CD4-positive, alpha-beta T cell (primary cell): ENCODE measurements around the gene TMEM129. TPM values are rescaled to one million over a fixed set of nuclear protein-coding genes. Genes with fewer than 3 reads are reported as not detected.

Experiments used
- ATAC-seq: fragments of 200-7000 bp; cut with Tn5 transposase; one replicate; pipeline ENCODE4 v1.10.0; 2022; ENCODE audit warnings: mild to moderate bottlenecking; ENCODE audit not compliant: poor library complexity
- CTCF ChIA-PET: fragments of 350-600 bp; sonication (Branson Sonifier 250); formaldehyde crosslinking; loops from one replicate; lab custom pipeline; 2021; ENCODE audit warnings: antibody characterized with exemption, inconsistent platforms; lab: Charles Lee
- POLR2A ChIA-PET: fragments of 350-600 bp; sonication (Branson Sonifier 250); formaldehyde crosslinking; loops from one replicate; lab custom pipeline; 2021; ENCODE audit warnings: antibody characterized with exemption, inconsistent platforms; lab: Charles Lee
- DNase-seq, 14 experiments: peaks; one replicate each; pipeline ENCODE4 v3.0.0-alpha.2; 2013 to 2020; ENCODE audit warnings: mixed read lengths in 2 of 14
- H3K27ac ChIP-seq, 2 donors: one replicate each; pipeline versions ENCODE4 v1.5.1 to v1.7.0; 2013; ENCODE audit warnings: low read length in 2 of 2, low read depth in 1 of 2, mild to moderate bottlenecking in 1 of 2
- H3K27me3 ChIP-seq, 2 experiments: 1 replicate in 1 of 2; 2 replicates in 1 of 2; pipeline versions ENCODE4 v1.6.1 to v1.7.0; 2013; ENCODE audit warnings: low read length in 2 of 2, control low read depth in 1 of 2, mild to moderate bottlenecking in 1 of 2, moderate library complexity in 1 of 2; ENCODE audit not compliant: insufficient read depth in 2 of 2, control insufficient read depth in 1 of 2
- H3K36me3 ChIP-seq: one replicate; pipeline ENCODE4 v1.6.1; 2013; ENCODE audit warnings: low read length, control low read depth; ENCODE audit not compliant: insufficient read depth
- H3K4me1 ChIP-seq: one replicate; pipeline ENCODE4 v1.6.1; 2013; ENCODE audit warnings: low read length, control low read depth; ENCODE audit not compliant: insufficient read depth
- H3K4me3 ChIP-seq: one replicate; pipeline ENCODE4 v1.5.1; 2013; ENCODE audit warnings: mild to moderate bottlenecking, low read length, moderate library complexity
- H3K9me3 ChIP-seq, 2 experiments: 1 replicate in 1 of 2; 2 replicates in 1 of 2; pipeline versions ENCODE4 v1.6.1 to v1.7.0; 2013; ENCODE audit warnings: low read length in 2 of 2, mild to moderate bottlenecking in 2 of 2, control low read depth in 1 of 2, moderate library complexity in 1 of 2; ENCODE audit not compliant: control insufficient read depth in 1 of 2, insufficient read depth in 1 of 2
- H3K27ac Mint-ChIP-seq: one replicate; pipeline ENCODE4 v1.8.0; 2020; ENCODE audit warnings: mixed read lengths
- H3K27me3 Mint-ChIP-seq: one replicate; pipeline ENCODE4 v1.8.0; 2021; ENCODE audit warnings: mixed read lengths
- H3K36me3 Mint-ChIP-seq: one replicate; pipeline ENCODE4 v1.8.0; 2021; ENCODE audit warnings: low read depth, mixed read lengths
- H3K4me1 Mint-ChIP-seq: one replicate; pipeline ENCODE4 v1.8.0; 2021; ENCODE audit warnings: low read depth, mixed read lengths
- H3K4me3 Mint-ChIP-seq: one replicate; pipeline ENCODE4 v1.8.0; 2020; ENCODE audit warnings: mild to moderate bottlenecking, mixed read lengths
- H3K9me3 Mint-ChIP-seq: one replicate; pipeline ENCODE4 v1.8.0; 2020; ENCODE audit warnings: mixed read lengths
- CTCF ChIP-seq: fragments of 200-600 bp; IDR thresholded peaks from one replicate; pipeline ENCODE4 v1.8.0; 2022; ENCODE audit warnings: antibody characterized with exemption, mild to moderate bottlenecking
- intact Hi-C, 2 experiments: fragments of 100-400 bp; cut with DNase I in 1 of 2; cut with micrococcal nuclease in 1 of 2; formaldehyde crosslinking; loops; one replicate each; pipeline versions ENCODE4 v1.15.1 to v1.9.0; 2023 to 2025; cut with DNase I, micrococcal nuclease
- total RNA-seq, 174 experiments: library from RNA in 2 of 174; stranded (reverse) in 2 of 174; gene quantifications; one replicate each; pipeline ENCODE4 v1.2.3 and lab custom pipeline; 2021 to 2026

TMEM129 gene
- total RNA-seq, 2 experiments from 2014 or later, result 17.2 to 17.6 TPM

- H3K4me3 Mint-ChIP-seq, result no peak overlapping the region
- H3K36me3 Mint-ChIP-seq, result no peaks in the 10 kb centered on the region
- no peaks in the 10 kb centered on the region for H3K9me3 Mint-ChIP-seq
- ChIA-PET CTCF (interaction anchor here (1.0 to 1.2 kb wide), 2 partner anchors 14 to 138 kb away, joined by 3 to 4 read pairs; no protein-coding TSS in a partner anchor), POLR2A (no interaction called here)
- peaks cover 26 to 38% of the 10 kb centered on the region in 2 experiments for H3K27me3 ChIP-seq
- intact Hi-C loops, result no loop called here
- H3K27ac Mint-ChIP-seq, result no peak overlapping the region
- peaks cover 31% of the 10 kb centered on the region for H3K27me3 Mint-ChIP-seq
- H3K27ac ChIP-seq, result no peak overlapping the region
- ATAC-seq, result peak; percentile 21
- TF ChIP-seq CTCF, result no peak
- DNase-seq, result peak in 4 of 14 experiments; percentile 10 to 47 (median 30)
- peaks cover 0 to 27% of the 10 kb centered on the region in 2 experiments for H3K9me3 ChIP-seq
- H3K4me1 Mint-ChIP-seq, result no peaks in the 10 kb centered on the region
- peaks cover 8% of the 10 kb centered on the region for H3K4me1 ChIP-seq
- H3K36me3 ChIP-seq, result no peaks in the 10 kb centered on the region
- H3K4me3 ChIP-seq, result no peak overlapping the region
Observed at GRCh38 chr4:1767061-1767769, 46.1 kb upstream of the TMEM129 start.

GRCh38 chr4:1766106-1767060 is 45.3 kb upstream of the TMEM129 start:
- Mint-ChIP-seq H3K27me3 (peaks cover 31% of the 10 kb centered on the region), H3K9me3 (no peaks in the 10 kb centered on the region), H3K36me3 (no peaks in the 10 kb centered on the region), H3K27ac (no peak overlapping the region), H3K4me1 (no peaks in the 10 kb centered on the region), H3K4me3 (no peak overlapping the region)
- Histone ChIP-seq H3K27ac (no peak overlapping the region), H3K36me3 (no peaks in the 10 kb centered on the region), H3K4me1 (peaks cover 2% of the 10 kb centered on the region), H3K9me3 (peaks cover 0 to 28% of the 10 kb centered on the region in 2 experiments), H3K27me3 (peaks cover 26 to 38% of the 10 kb centered on the region in 2 experiments), H3K4me3 (no peak overlapping the region)
- no peak for DNase-seq
- ChIA-PET CTCF (no interaction called here), POLR2A (no interaction called here)
- ATAC-seq, result no peak
- intact Hi-C loops, result no loop called here
- TF ChIP-seq CTCF, result no peak

GRCh38 chr4:1765409-1766072 is 44.4 kb upstream of the TMEM129 start:
- POLR2A ChIA-PET, result no interaction called here
- ATAC-seq (no peak), DNase-seq (no peak)
- H3K27me3 ChIP-seq, result peaks cover 26 to 38% of the 10 kb centered on the region in 2 experiments
- no peaks in the 10 kb centered on the region for H3K36me3 Mint-ChIP-seq
- H3K9me3 Mint-ChIP-seq, result no peaks in the 10 kb centered on the region
- peaks cover 31% of the 10 kb centered on the region for H3K27me3 Mint-ChIP-seq
- CTCF ChIA-PET, result no interaction called here
- H3K4me3 Mint-ChIP-seq, result peak overlapping the region; percentile 30
- no peaks in the 10 kb centered on the region for H3K36me3 ChIP-seq
- H3K27ac ChIP-seq, result no peak overlapping the region
- peaks cover 0 to 25% of the 10 kb centered on the region in 2 experiments for H3K9me3 ChIP-seq
- no peaks in the 10 kb centered on the region for H3K4me1 ChIP-seq
- intact Hi-C loops, result no loop called here
- no peaks in the 10 kb centered on the region for H3K4me1 Mint-ChIP-seq
- H3K4me3 ChIP-seq, result no peak overlapping the region
- no peak for TF ChIP-seq CTCF
- no peak overlapping the region for H3K27ac Mint-ChIP-seq
